Measurements from ENCODE around the gene IGLL1.
"Not testable (repeated sequence)": the region's sequence is repeated elsewhere in the genome, so short reads cannot be mapped to it uniquely, and the experiment has no call there.

IGLL1 gene

DNA sequence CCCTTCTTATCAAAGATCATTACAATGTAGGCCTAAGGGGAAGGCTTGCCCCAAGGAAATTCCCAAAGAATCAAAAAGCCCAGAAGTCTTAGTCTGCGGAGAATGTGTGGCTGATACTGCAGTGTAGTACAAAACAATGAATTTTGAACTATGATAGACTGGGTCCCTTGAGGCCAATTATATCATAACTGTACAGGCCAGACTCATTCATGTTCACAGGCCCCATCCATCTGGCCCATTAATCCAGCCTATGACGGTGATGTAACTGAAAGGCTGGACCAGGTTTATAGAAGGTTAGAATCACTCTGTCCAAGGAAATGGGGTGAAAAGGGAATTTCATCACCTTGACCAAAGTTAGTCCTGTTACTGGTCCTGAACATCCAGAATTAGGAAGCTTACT lies 35.2 kb downstream of the IGLL1 start:
- Histone ChIP-seq H3K27ac (ENCODE audit: low read depth, low read length) (no peak overlapping the region), H3K79me2 (ENCODE audit: insufficient read depth, low read length) (no peaks in the 10 kb centered on the region), H3K9me2 (replicated peaks; ENCODE audit: insufficient read depth, low read length) (no peaks in the 10 kb centered on the region), H3K4me2 (ENCODE audit: low read depth, low read length, poor library complexity, severe bottlenecking) (no peak overlapping the region), H3K4me3 (ENCODE audit: insufficient read depth, low read length, poor library complexity, severe bottlenecking) (no peak overlapping the region), H2AFZ (ENCODE audit: low read depth, low read length, severe bottlenecking) (no peak overlapping the region), H3K36me3 (ENCODE audit: low read length) (no peaks in the 10 kb centered on the region), H3K9ac (ENCODE audit: low read length) (no peak overlapping the region), H3K9me3 (ENCODE audit: insufficient read depth, low read length) (no peaks in the 10 kb centered on the region), H3K27me3 (ENCODE audit: low read length) (no peaks in the 10 kb centered on the region), H3F3A (ENCODE audit: insufficient read depth) (no peaks in the 10 kb centered on the region), H4K20me1 (ENCODE audit: low read depth, low read length) (no peaks in the 10 kb centered on the region)
- TF ChIP-seq CTCF (IDR thresholded peaks at IDR 0.05; ENCODE audit: insufficient read depth, low read length, poor library complexity, severe bottlenecking) (no peak), EZH2phosphoT487 (conservative IDR thresholded peaks at IDR 0.05; ENCODE audit: low read length) (no peak)

DNA sequence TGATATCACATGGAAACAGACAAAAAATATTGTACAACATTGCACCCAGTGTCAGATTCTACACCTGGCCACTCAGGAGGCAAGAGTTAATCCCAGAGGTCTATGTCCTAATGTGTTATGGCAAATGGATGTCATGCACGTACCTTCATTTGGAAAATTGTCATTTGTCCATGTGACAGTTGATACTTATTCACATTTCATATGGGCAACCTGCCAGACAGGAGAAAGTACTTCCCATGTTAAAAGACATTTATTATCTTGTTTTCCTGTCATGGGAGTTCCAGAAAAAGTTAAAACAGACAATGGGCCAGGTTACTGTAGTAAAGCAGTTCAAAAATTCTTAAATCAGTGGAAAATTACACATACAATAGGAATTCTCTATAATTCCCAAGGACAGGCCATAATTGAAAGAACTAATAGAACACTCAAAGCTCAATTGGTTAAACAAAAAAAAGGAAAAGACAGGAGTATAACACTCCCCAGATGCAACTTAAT lies 36.5 kb downstream of the IGLL1 start:
- not testable (repeated sequence) for H3K27ac ChIP-seq (ENCODE audit: low read depth, low read length); H2AFZ ChIP-seq (ENCODE audit: low read depth, low read length, severe bottlenecking); H3K36me3 ChIP-seq (ENCODE audit: low read length); H3F3A ChIP-seq (ENCODE audit: insufficient read depth); H3K79me2 ChIP-seq (ENCODE audit: insufficient read depth, low read length); H3K9ac ChIP-seq (ENCODE audit: low read length); H3K4me2 ChIP-seq (ENCODE audit: low read depth, low read length, poor library complexity, severe bottlenecking); H3K4me3 ChIP-seq (ENCODE audit: insufficient read depth, low read length, poor library complexity, severe bottlenecking); H3K27me3 ChIP-seq (ENCODE audit: low read length); H3K9me2 ChIP-seq (replicated peaks; ENCODE audit: insufficient read depth, low read length); H3K9me3 ChIP-seq (ENCODE audit: insufficient read depth, low read length); H4K20me1 ChIP-seq (ENCODE audit: low read depth, low read length)

- H3F3A ChIP-seq (ENCODE audit: insufficient read depth) = no peaks in the 10 kb centered on the region
- no peak overlapping the region for H3K27ac ChIP-seq (ENCODE audit: low read depth, low read length)
- H3K9me3 ChIP-seq (ENCODE audit: insufficient read depth, low read length) = no peaks in the 10 kb centered on the region
- H3K4me2 ChIP-seq (ENCODE audit: low read depth, low read length, poor library complexity, severe bottlenecking) = no peak overlapping the region
- no peaks in the 10 kb centered on the region for H4K20me1 ChIP-seq (ENCODE audit: low read depth, low read length)
- no peaks in the 10 kb centered on the region for H3K36me3 ChIP-seq (ENCODE audit: low read length)
- no peaks in the 10 kb centered on the region for H3K9me2 ChIP-seq (replicated peaks; ENCODE audit: insufficient read depth, low read length)
- H3K27me3 ChIP-seq (ENCODE audit: low read length) = no peaks in the 10 kb centered on the region
- no peak overlapping the region for H3K9ac ChIP-seq (ENCODE audit: low read length)
- no peak overlapping the region for H3K4me3 ChIP-seq (ENCODE audit: insufficient read depth, low read length, poor library complexity, severe bottlenecking)
- H3K79me2 ChIP-seq (ENCODE audit: insufficient read depth, low read length) = no peaks in the 10 kb centered on the region
- TF ChIP-seq EZH2phosphoT487 (conservative IDR thresholded peaks at IDR 0.05; ENCODE audit: low read length) = no peak
- TF ChIP-seq CTCF (IDR thresholded peaks at IDR 0.05; ENCODE audit: insufficient read depth, low read length, poor library complexity, severe bottlenecking) = no peak
- no peak overlapping the region for H2AFZ ChIP-seq (ENCODE audit: low read depth, low read length, severe bottlenecking)
Measured at GRCh38 chr22:23542933-23543332, 37.2 kb downstream of the IGLL1 start.

DNA sequence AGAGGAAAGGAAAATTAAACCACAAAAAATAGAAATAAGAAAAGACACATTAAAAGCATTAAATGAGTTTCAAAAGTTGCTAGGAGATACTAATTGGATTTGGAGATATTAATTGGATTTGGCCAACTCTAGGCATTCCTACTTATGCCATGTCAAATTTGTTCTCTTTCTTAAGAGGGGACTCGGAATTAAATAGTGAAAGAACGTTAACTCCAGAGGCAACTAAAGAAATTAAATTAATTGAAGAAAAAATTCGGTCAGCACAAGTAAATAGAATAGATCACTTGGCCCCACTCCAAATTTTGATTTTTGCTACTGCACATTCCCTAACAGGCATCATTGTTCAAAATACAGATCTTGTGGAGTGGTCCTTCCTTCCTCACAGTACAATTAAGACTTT lies 37.7 kb downstream of the IGLL1 start:
- not testable (repeated sequence) for H3K9ac ChIP-seq (ENCODE audit: low read length); H3K79me2 ChIP-seq (ENCODE audit: insufficient read depth, low read length); H3K4me2 ChIP-seq (ENCODE audit: low read depth, low read length, poor library complexity, severe bottlenecking); H3K9me3 ChIP-seq (ENCODE audit: insufficient read depth, low read length); H3K36me3 ChIP-seq (ENCODE audit: low read length); H2AFZ ChIP-seq (ENCODE audit: low read depth, low read length, severe bottlenecking); H3F3A ChIP-seq (ENCODE audit: insufficient read depth); H3K27ac ChIP-seq (ENCODE audit: low read depth, low read length); H3K4me3 ChIP-seq (ENCODE audit: insufficient read depth, low read length, poor library complexity, severe bottlenecking); H4K20me1 ChIP-seq (ENCODE audit: low read depth, low read length); H3K27me3 ChIP-seq (ENCODE audit: low read length); H3K9me2 ChIP-seq (replicated peaks; ENCODE audit: insufficient read depth, low read length)
